Transverse colon (tissue), 4 donors: ENCODE measurements around the gene DNAH8. TPM values are rescaled to one million over a fixed set of nuclear protein-coding genes. Genes with fewer than 3 reads are reported as not detected.

Experiments
- DNase-seq: peaks from one replicate; pipeline ENCODE4 v3.0.0-alpha.2; 2019
- H3K27ac ChIP-seq, 4 donors: fragments of 200-600 bp; sonication (generic); 2 replicates each; pipeline ENCODE4 v1.5.1; 2016 to 2018; ENCODE audit warnings: inconsistent platforms in 4 of 4
- H3K27me3 ChIP-seq: fragments of 200-600 bp; sonication (generic); 2 replicates; pipeline ENCODE4 v1.5.1; 2017; ENCODE audit warnings: inconsistent platforms
- H3K36me3 ChIP-seq, 4 donors: fragments of 200-600 bp; sonication (generic); 2 replicates each; pipeline ENCODE4 v1.5.1; 2017 to 2019; ENCODE audit warnings: inconsistent platforms in 4 of 4
- H3K4me1 ChIP-seq, 4 donors: fragments of 200-600 bp; sonication (generic); 2 replicates each; pipeline ENCODE4 v1.5.1; 2017 to 2020; ENCODE audit warnings: inconsistent platforms in 4 of 4
- H3K4me3 ChIP-seq, 4 donors: fragments of 200-600 bp; sonication (generic); 1 replicate in 1 of 4; 2 replicates in 3 of 4; pipeline versions ENCODE4 v1.5.1 to v1.6.1; 2017 to 2019; ENCODE audit warnings: inconsistent platforms in 4 of 4
- H3K9me3 ChIP-seq, 2 donors: fragments of 200-600 bp; sonication (generic); 2 replicates each; pipeline ENCODE4 v1.5.1; 2017 to 2019; ENCODE audit warnings: inconsistent platforms in 2 of 2
- EP300 ChIP-seq: sonication (generic); formaldehyde crosslinking; IDR thresholded peaks from one replicate; pipeline ENCODE4 v1.6.1; 2017; ENCODE audit warnings: antibody characterized with exemption, low read depth
- POLR2A ChIP-seq: fragments of 450-650 bp; IDR thresholded peaks from one replicate; pipeline ENCODE4 v1.6.1; 2016; ENCODE audit warnings: antibody characterized with exemption, mild to moderate bottlenecking, moderate library complexity
- POLR2AphosphoS5 ChIP-seq, 3 donors: sonication (generic); formaldehyde crosslinking; IDR thresholded peaks; one replicate each; pipeline ENCODE4 v1.6.1; 2016; ENCODE audit warnings: antibody characterized with exemption in 3 of 3
- WGBS, 2 donors: methylation state at CpG; one replicate each; pipeline ENCODE4 v1.1.5; 2018; ENCODE audit warnings: low coverage in 1 of 2; 5-methylcytosine and 5-hydroxymethylcytosine counted together
- in situ Hi-C, 4 donors: fragments of 200-750 bp; cut with MboI; loops; one replicate each; pipeline versions ENCODE4 v1.15.0 to v1.15.1; 2017; ENCODE audit warnings: low sequenced_read_pairs in 3 of 4, low pct_ligation_motif_present in 1 of 4, low pct_unique_long_range_greater_than_20kb in 1 of 4
- intact Hi-C: fragments of 100-400 bp; cut with DNase I; formaldehyde crosslinking; loops from one replicate; pipeline ENCODE4 v1.15.1; 2023; ENCODE audit warnings: low total_unique reads
- total RNA-seq, 4 donors: library from RNA; depleted of rRNA; stranded (reverse); fragments of >200 nt; gene quantifications; one replicate each; pipeline ENCODE4 v1.1.0, GENCODE V29; 2016
- TF ChIP-seq, protein P1 (sequence below), 5 experiments: fragments of 200-600 bp in 3 of 5; fragments of 450-650 bp in 2 of 5; sonication (generic) in 3 of 5; IDR thresholded peaks; 1 replicate in 2 of 5; 2 replicates in 3 of 5; pipeline ENCODE4 v1.5.1; 2016 to 2017; ENCODE audit warnings: antibody characterized with exemption in 5 of 5, inconsistent platforms in 3 of 5, mild to moderate bottlenecking in 2 of 5, moderate library complexity in 1 of 5

DNAH8 gene
- total RNA-seq, 4 donors from 2014 or later: 0.16 TPM; not detected in 3

GRCh38 chr6:38720295-38720694 lies 5.2 kb downstream of the DNAH8 start:
- no peak for DNase-seq
- H3K36me3 ChIP-seq: no peaks in the 10 kb centered on the region
- TF ChIP-seq POLR2A (no peak), EP300 (no peak), POLR2AphosphoS5 (IDR thresholded peaks at IDR 0.05) (no peak)
- TF ChIP-seq, protein P1, sequence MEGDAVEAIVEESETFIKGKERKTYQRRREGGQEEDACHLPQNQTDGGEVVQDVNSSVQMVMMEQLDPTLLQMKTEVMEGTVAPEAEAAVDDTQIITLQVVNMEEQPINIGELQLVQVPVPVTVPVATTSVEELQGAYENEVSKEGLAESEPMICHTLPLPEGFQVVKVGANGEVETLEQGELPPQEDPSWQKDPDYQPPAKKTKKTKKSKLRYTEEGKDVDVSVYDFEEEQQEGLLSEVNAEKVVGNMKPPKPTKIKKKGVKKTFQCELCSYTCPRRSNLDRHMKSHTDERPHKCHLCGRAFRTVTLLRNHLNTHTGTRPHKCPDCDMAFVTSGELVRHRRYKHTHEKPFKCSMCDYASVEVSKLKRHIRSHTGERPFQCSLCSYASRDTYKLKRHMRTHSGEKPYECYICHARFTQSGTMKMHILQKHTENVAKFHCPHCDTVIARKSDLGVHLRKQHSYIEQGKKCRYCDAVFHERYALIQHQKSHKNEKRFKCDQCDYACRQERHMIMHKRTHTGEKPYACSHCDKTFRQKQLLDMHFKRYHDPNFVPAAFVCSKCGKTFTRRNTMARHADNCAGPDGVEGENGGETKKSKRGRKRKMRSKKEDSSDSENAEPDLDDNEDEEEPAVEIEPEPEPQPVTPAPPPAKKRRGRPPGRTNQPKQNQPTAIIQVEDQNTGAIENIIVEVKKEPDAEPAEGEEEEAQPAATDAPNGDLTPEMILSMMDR (IDR thresholded peaks at IDR 0.05): no peak
- intact Hi-C loops: no loop called here
- in situ Hi-C loops: no loop called here
- H3K4me1 ChIP-seq: peaks cover 0 to 4% (median 3%) of the 10 kb centered on the region in 4 donors
- 7% methylated on average over 2 of the region's 2 CpGs for WGBS, 2 donors
- no peak overlapping the region for H3K27ac ChIP-seq
- no peaks in the 10 kb centered on the region for H3K9me3 ChIP-seq
- H3K27me3 ChIP-seq: peaks cover 51% of the 10 kb centered on the region
- H3K4me3 ChIP-seq: no peak overlapping the region

GRCh38 chr6:38722038-38722437 lies 6.9 kb downstream of the DNAH8 start:
- Histone ChIP-seq H3K4me3 (no peak overlapping the region), H3K36me3 (no peaks in the 10 kb centered on the region), H3K27me3 (peaks cover 34% of the 10 kb centered on the region), H3K4me1 (peaks cover 0 to 4% (median 2%) of the 10 kb centered on the region in 4 donors), H3K9me3 (no peaks in the 10 kb centered on the region), H3K27ac (no peak overlapping the region)
- intact Hi-C loops: no loop called here
- TF ChIP-seq POLR2A (no peak), POLR2AphosphoS5 (IDR thresholded peaks at IDR 0.05) (no peak), EP300 (no peak)
- TF ChIP-seq, protein P1 (IDR thresholded peaks at IDR 0.05): no peak
- DNase-seq: no peak
- in situ Hi-C loops: no loop called here
- 46 to 61% methylated on average over 1 to 3 of the region's 3 CpGs for WGBS, 2 donors

DNA sequence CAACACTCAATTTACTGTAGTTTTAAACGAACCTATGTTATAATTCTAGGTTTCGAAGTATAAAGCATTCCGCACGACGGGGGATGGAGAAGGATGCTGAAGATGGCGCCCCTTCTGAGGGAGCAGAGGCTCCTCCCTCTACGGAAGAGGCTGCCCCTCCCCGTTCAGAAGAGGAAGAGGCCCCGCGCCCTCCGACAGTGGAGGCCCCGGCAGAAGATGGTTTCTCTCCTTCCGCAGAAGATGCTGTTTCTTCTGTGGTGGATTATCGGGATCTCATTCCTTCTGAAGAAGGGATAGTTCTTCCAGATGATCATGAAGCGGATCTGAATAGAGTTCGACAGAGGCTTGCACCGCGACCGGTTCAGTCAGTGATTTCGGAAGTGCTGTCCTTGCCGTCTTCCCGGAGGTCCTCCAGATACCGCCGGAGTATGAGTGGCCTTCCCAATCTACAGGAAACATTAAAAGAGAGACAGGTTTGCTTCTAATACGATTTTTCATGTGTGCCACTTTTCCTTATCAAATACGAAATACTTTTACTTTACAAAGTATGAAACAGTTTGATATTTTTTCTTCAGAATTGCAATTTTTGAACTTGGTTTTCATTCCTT lies 7.7 kb downstream of the DNAH8 start:
- DNase-seq: no peak
- Histone ChIP-seq H3K27ac (no peak overlapping the region), H3K36me3 (no peaks in the 10 kb centered on the region), H3K4me3 (no peak overlapping the region), H3K9me3 (no peaks in the 10 kb centered on the region), H3K4me1 (peaks cover 0 to 4% (median 2%) of the 10 kb centered on the region in 4 donors), H3K27me3 (peaks cover 26% of the 10 kb centered on the region)
- 89 to 93% methylated on average over 16 to 26 of the region's 26 CpGs for WGBS, 2 donors
- in situ Hi-C loops (no loop called here), intact Hi-C loops (no loop called here)
- no peak for TF ChIP-seq POLR2AphosphoS5 (IDR thresholded peaks at IDR 0.05)

DNA sequence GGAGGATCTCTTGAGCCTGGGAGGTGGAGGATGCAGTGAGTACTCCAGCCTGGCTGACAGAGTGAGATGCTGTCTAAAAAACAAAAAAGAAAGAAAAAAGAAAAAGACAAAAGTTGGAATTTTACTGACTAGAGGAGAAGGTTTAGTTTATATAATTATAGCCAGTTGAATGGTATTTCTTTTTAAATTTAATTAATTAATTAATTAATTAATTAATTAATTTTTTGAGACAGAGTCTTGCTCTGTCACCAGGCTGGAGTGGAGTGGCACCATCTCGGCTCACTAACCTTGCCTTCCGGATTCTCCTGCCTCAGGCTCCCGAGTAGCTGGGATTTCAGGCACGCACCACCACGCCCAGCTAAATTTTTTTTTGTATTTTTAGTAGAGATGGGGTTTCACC lies 8.7 kb downstream of the DNAH8 start:
- in situ Hi-C loops: no loop called here

More for the DNA sequence above, 8.7 kb downstream of the DNAH8 start:
- no peak overlapping the region for H3K27ac ChIP-seq
- no peaks in the 10 kb centered on the region for H3K9me3 ChIP-seq
- H3K4me3 ChIP-seq: no peak overlapping the region
- no peak for DNase-seq
- TF ChIP-seq, protein P1 (IDR thresholded peaks at IDR 0.05): no peak
- TF ChIP-seq POLR2AphosphoS5 (IDR thresholded peaks at IDR 0.05) (no peak), EP300 (no peak), POLR2A (no peak)
- 91 to 92% methylated on average over 5 of the region's 5 CpGs for WGBS, 2 donors
- H3K27me3 ChIP-seq: peaks cover 18% of the 10 kb centered on the region
- H3K4me1 ChIP-seq: peaks cover 0 to 4% (median 2%) of the 10 kb centered on the region in 4 donors
- intact Hi-C loops: no loop called here
- no peaks in the 10 kb centered on the region for H3K36me3 ChIP-seq
